WERI-Rb-1 (cell line): Measurements from ENCODE around the gene OR2AT4.
"Not testable (repeated sequence)": the region's sequence is repeated elsewhere in the genome, so short reads cannot be mapped to it uniquely, and the experiment has no call there.

ENCODE experiments used
- DNase-seq: peaks from one replicate; pipeline ENCODE4 v3.0.0-alpha.2; 2020
- H3K27ac ChIP-seq: fragments of 250-450 bp; sonication (Bioruptor Pico); 2 replicates; pipeline ENCODE4 v1.5.1; 2020; ENCODE audit warnings: mild to moderate bottlenecking, moderate library complexity
- H3K27me3 ChIP-seq: fragments of 250-450 bp; sonication (Bioruptor Pico); 2 replicates; pipeline ENCODE4 v1.5.1; 2021; ENCODE audit warnings: mild to moderate bottlenecking, low read depth, moderate library complexity; ENCODE audit not compliant: insufficient read depth, severe bottlenecking
- H3K36me3 ChIP-seq: fragments of 250-450 bp; sonication (Bioruptor Pico); 2 replicates; pipeline ENCODE4 v1.5.1; 2020; ENCODE audit warnings: mild to moderate bottlenecking, moderate library complexity
- H3K4me3 ChIP-seq: 2 replicates; pipeline ENCODE4 v1.5.1; 2011; ENCODE audit warnings: low read depth, mild to moderate bottlenecking, control low read depth, low read length
- H3K9me3 ChIP-seq: fragments of 250-450 bp; sonication (Bioruptor Pico); 2 replicates; pipeline ENCODE4 v1.5.1; 2021; ENCODE audit warnings: mild to moderate bottlenecking, moderate library complexity; ENCODE audit not compliant: severe bottlenecking
- TF ChIP-seq, protein P1 (sequence below): IDR thresholded peaks from 2 replicates; pipeline ENCODE4 v1.5.1; 2011; ENCODE audit warnings: low read depth, mild to moderate bottlenecking, control low read depth, inconsistent platforms, low read length

Gene OR2AT4

GRCh38 chr11:75112200-75112599 is 15.5 kb upstream of the OR2AT4 start:
- H3K27ac ChIP-seq, result no peak overlapping the region
- H3K36me3 ChIP-seq, result no peaks in the 10 kb centered on the region
- DNase-seq, result no peak
- H3K27me3 ChIP-seq, result no peaks in the 10 kb centered on the region
- H3K4me3 ChIP-seq, result no peak overlapping the region
- no peaks in the 10 kb centered on the region for H3K9me3 ChIP-seq
- TF ChIP-seq, protein P1, sequence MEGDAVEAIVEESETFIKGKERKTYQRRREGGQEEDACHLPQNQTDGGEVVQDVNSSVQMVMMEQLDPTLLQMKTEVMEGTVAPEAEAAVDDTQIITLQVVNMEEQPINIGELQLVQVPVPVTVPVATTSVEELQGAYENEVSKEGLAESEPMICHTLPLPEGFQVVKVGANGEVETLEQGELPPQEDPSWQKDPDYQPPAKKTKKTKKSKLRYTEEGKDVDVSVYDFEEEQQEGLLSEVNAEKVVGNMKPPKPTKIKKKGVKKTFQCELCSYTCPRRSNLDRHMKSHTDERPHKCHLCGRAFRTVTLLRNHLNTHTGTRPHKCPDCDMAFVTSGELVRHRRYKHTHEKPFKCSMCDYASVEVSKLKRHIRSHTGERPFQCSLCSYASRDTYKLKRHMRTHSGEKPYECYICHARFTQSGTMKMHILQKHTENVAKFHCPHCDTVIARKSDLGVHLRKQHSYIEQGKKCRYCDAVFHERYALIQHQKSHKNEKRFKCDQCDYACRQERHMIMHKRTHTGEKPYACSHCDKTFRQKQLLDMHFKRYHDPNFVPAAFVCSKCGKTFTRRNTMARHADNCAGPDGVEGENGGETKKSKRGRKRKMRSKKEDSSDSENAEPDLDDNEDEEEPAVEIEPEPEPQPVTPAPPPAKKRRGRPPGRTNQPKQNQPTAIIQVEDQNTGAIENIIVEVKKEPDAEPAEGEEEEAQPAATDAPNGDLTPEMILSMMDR, result no peak

- H3K27ac ChIP-seq, result no peak overlapping the region
- H3K4me3 ChIP-seq, result no peak overlapping the region
- no peak for DNase-seq
- H3K36me3 ChIP-seq, result no peaks in the 10 kb centered on the region
- H3K27me3 ChIP-seq, result no peaks in the 10 kb centered on the region
- H3K9me3 ChIP-seq, result no peaks in the 10 kb centered on the region
- TF ChIP-seq, protein P1, result no peak
Measured at GRCh38 chr11:75107187-75107586, 10.5 kb upstream of the OR2AT4 start.

DNA sequence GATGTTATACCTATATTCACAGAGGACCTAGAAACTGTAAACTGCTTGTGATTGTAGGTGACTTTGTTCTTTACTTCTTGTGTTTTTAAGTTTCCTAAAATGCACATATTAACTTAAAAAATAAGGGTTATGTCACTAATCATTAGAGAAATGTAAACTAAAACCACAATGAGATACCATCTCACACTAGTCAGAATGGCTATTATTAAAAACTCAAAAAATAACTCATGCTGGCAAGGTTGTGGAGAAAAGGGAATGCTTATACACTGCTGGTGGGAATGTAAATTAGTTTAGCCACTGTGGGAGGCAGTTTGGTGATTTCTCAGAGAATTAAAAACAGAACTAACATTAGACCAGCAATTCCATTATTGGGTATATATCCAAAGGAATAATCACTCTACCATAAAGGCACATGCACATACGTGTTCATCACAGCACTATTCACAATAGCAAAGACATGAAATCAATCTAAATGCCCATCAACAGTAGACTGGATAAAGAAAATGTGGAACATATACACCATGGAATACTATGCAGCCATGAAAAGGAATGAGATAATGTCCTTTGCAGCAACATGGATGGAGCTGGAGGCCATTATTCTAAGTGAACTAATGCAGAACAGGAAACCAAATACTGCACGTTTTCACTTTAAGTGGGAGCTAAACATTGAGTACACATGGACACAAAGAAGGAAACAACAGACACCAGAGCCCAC is 9.4 kb upstream of the OR2AT4 start:
- H3K9me3 ChIP-seq, H3K27ac ChIP-seq, DNase-seq, H3K4me3 ChIP-seq, H3K36me3 ChIP-seq, H3K27me3 ChIP-seq: not testable (repeated sequence)

DNA sequence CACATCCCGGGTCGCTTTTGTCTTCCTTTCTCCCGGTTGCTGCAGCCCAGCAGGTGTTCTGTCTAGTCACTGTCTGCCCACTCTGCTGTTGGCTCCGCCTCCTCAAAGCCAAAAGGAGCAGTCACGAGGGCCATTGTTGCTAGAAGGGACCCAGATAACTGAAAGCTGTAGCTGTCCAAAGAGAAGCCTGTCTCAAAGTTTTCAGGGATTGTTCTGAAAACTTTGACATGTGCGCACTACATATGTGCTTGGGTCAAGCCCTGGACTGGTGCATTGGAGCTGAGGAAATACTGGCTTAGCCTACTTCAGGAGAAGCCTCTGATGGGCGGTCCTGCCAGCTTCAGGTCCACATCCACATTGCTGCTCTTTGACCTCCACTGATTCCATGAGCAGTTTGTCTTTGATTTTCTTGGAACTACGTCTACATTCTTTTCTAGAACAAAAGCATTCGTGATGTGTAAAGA is 8.8 kb upstream of the OR2AT4 start:
- DNase-seq, result no peak
- no peaks in the 10 kb centered on the region for H3K27me3 ChIP-seq
- H3K36me3 ChIP-seq, result no peaks in the 10 kb centered on the region
- H3K9me3 ChIP-seq, result no peaks in the 10 kb centered on the region
- H3K27ac ChIP-seq, result no peak overlapping the region
- no peak overlapping the region for H3K4me3 ChIP-seq
- TF ChIP-seq, protein P1, result no peak

DNA sequence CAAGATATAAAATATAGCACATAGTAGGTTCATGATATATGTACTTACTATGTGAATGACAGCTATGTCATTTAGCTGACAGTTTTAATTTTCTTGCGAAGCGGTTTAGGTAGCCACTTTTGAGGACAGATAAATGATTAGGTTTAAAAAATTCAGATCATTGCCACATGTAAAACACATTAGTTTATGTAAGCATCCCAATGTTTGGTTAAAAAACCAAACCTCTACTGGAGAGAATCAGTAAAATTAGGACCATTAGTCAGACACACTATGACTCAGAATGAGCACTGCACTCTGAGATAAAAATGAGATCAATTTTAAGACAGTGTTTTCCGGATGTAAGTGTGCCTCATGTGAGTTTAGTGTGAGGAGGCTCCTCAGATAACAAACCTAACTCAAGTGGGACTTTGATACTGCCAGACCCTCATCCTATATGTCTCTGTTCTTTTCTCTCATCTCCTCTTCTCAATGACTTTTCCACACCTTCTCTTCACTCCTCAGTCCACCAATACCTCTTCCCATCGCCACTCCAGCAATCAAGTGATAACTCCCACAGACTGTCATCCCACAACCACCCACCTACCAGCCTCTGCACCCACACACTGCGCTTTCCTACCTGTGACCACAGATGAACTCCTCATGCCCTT is 6.8 kb upstream of the OR2AT4 start:
- no peak overlapping the region for H3K27ac ChIP-seq
- H3K9me3 ChIP-seq, result no peaks in the 10 kb centered on the region
- no peak overlapping the region for H3K4me3 ChIP-seq
- TF ChIP-seq, protein P1, result no peak
- DNase-seq, result no peak
- no peaks in the 10 kb centered on the region for H3K27me3 ChIP-seq
- no peaks in the 10 kb centered on the region for H3K36me3 ChIP-seq

GRCh38 chr11:75101424-75102128 is 4.9 kb upstream of the OR2AT4 start:
- no peaks in the 10 kb centered on the region for H3K9me3 ChIP-seq

More at GRCh38 chr11:75101424-75102128, 4.9 kb upstream of the OR2AT4 start:
- Histone ChIP-seq H3K36me3 (no peaks in the 10 kb centered on the region), H3K27ac (no peak overlapping the region), H3K27me3 (no peaks in the 10 kb centered on the region), H3K4me3 (no peak overlapping the region)
- no peak for DNase-seq
- TF ChIP-seq, protein P1, result no peak
